K562 (cell line): ENCODE data around the gene AMFR. TPM values are rescaled to one million over a fixed set of nuclear protein-coding genes. Genes with fewer than 3 reads are reported as not detected.

Source experiments
- ATAC-seq: fragments of 200-7000 bp; cut with Tn5 transposase; 3 replicates; pipeline ENCODE4 v1.9.1; 2020; ENCODE audit warnings: moderate library complexity
- BruUV-seq: library from RNA; stranded (reverse); fragments of 400-500 nt; replicated peaks from 2 replicates; lab custom pipeline; 2021; lab: Mats Ljungman, UMichigan
- CTCF ChIA-PET: fragments of 300-600 bp; formaldehyde crosslinking; extraction: SDS; loops from one replicate; lab custom pipeline; 2021; ENCODE audit warnings: low intra/inter-chr PET ratio; lab: Yijun Ruan, JAX
- POLR2A ChIA-PET: fragments of 300-600, 350-650 bp; sonication (Branson Sonifier 250); formaldehyde crosslinking; extraction: SDS; loops from one replicate; lab custom pipeline; 2021; ENCODE audit warnings: antibody characterized with exemption, inconsistent platforms; lab: Yijun Ruan, JAX
- DNase-seq, 4 experiments: peaks; one replicate each; pipeline versions ENCODE4 v3.0.0 to v3.0.0-alpha.2; 2011 to 2018; ENCODE audit warnings: low spot score in 3 of 4, mixed read lengths in 3 of 4; ENCODE audit errors: extremely low read depth in 1 of 4
- FAIRE-seq: peaks from 2 replicates; lab custom pipeline; 2011; peaks lifted over from hg19 to GRCh38; lab: Jason Lieb, UNC
- H2AFZ ChIP-seq: 2 replicates; pipeline ENCODE4 v1.6.0; 2011; ENCODE audit warnings: low read depth, low read length, control low read depth, inconsistent platforms
- H3K27ac ChIP-seq: fragments of 200-600 bp; 3 replicates; pipeline ENCODE4 v1.8.0; 2011; ENCODE audit warnings: low read depth, mild to moderate bottlenecking, control low read depth, inconsistent platforms, low read length, moderate library complexity, mixed read lengths; ENCODE audit errors: extremely low read depth
- H3K27me3 ChIP-seq, 2 experiments: fragments of 300-600 bp in 1 of 2; 2 replicates in 1 of 2; 3 replicates in 1 of 2; pipeline versions ENCODE4 v1.6.0 to v1.8.0; 2011; ENCODE audit warnings: inconsistent platforms in 2 of 2, low read length in 2 of 2, mild to moderate bottlenecking in 1 of 2, mixed read lengths in 1 of 2, moderate library complexity in 1 of 2; ENCODE audit not compliant: control insufficient read depth in 2 of 2, insufficient read depth in 2 of 2
- H3K36me3 ChIP-seq: fragments of 300-600 bp; 3 replicates; pipeline ENCODE4 v1.8.0; 2011; ENCODE audit warnings: mild to moderate bottlenecking, low read length, inconsistent platforms; ENCODE audit not compliant: control insufficient read depth, insufficient read depth
- H3K4me1 ChIP-seq, 2 experiments: fragments of 200-600 bp in 1 of 2; replicated peaks in 1 of 2; 2 replicates in 1 of 2; 3 replicates in 1 of 2; pipeline versions ENCODE4 v1.5.1 to v1.8.0; 2011; ENCODE audit warnings: inconsistent platforms in 2 of 2, low read length in 2 of 2, mild to moderate bottlenecking in 1 of 2, mixed read lengths in 1 of 2, moderate library complexity in 1 of 2; ENCODE audit not compliant: control insufficient read depth in 2 of 2, insufficient read depth in 2 of 2
- H3K4me2 ChIP-seq: 2 replicates; pipeline ENCODE4 v1.6.1; 2011; ENCODE audit warnings: low read length, control low read depth, inconsistent platforms, mixed read lengths; ENCODE audit not compliant: insufficient read depth
- H3K4me3 ChIP-seq: fragments of 200-600 bp; sonication (generic), shearing (Covaris generic); 2 replicates; pipeline ENCODE4 v1.5.1; 2016; ENCODE audit warnings: control low read depth, inconsistent platforms
- H3K79me2 ChIP-seq: fragments of 200-600 bp; 3 replicates; pipeline ENCODE4 v1.8.0; 2011; ENCODE audit warnings: low read length, inconsistent platforms; ENCODE audit not compliant: control insufficient read depth, insufficient read depth
- H3K9ac ChIP-seq, 2 experiments: 2 replicates each; pipeline versions ENCODE4 v1.6.0 to v1.6.1; 2011; ENCODE audit warnings: low read depth in 2 of 2, low read length in 2 of 2, control low read depth in 1 of 2, inconsistent platforms in 1 of 2, mild to moderate bottlenecking in 1 of 2, mixed read lengths in 1 of 2; ENCODE audit not compliant: insufficient read depth in 1 of 2
- H3K9me1 ChIP-seq: one replicate; pipeline ENCODE4 v1.6.0; 2011; ENCODE audit warnings: inconsistent platforms, mild to moderate bottlenecking, low read length, moderate library complexity; ENCODE audit not compliant: control insufficient read depth, insufficient read depth
- H3K9me3 ChIP-seq: replicated peaks from 2 replicates; pipeline ENCODE4 v1.5.1; 2011; ENCODE audit warnings: low read depth, low read length, inconsistent platforms; ENCODE audit not compliant: control insufficient read depth, insufficient read depth
- H4K20me1 ChIP-seq: replicated peaks from 2 replicates; pipeline ENCODE4 v1.6.1; 2011; ENCODE audit warnings: low read length, inconsistent platforms, mixed read lengths; ENCODE audit not compliant: control insufficient read depth, insufficient read depth
- ATF3 ChIP-seq, 2 experiments: fragments of 450-650 bp in 1 of 2; sonication (generic) in 1 of 2; formaldehyde crosslinking in 1 of 2; IDR thresholded peaks in 1 of 2; conservative IDR thresholded peaks in 1 of 2; 2 replicates each; pipeline versions ENCODE4 v1.6.1 to v1.8.1; 2016 to 2023; ENCODE audit warnings: mild to moderate bottlenecking in 2 of 2, moderate library complexity in 2 of 2, inconsistent platforms in 1 of 2, missing genetic modification reagents in 1 of 2
- CHD4 ChIP-seq: fragments of 200-600 bp; sonication (generic); IDR thresholded peaks from 3 replicates; pipeline ENCODE4 v1.6.1; 2012; ENCODE audit warnings: low read depth, mild to moderate bottlenecking, mixed read lengths, low read length, inconsistent platforms; ENCODE audit not compliant: insufficient read depth, insufficient replicate concordance, poor library complexity, severe bottlenecking
- HMGXB4 ChIP-seq: sonication (generic); formaldehyde crosslinking; IDR thresholded peaks from 2 replicates; pipeline ENCODE4 v1.8.1; 2023; ENCODE audit warnings: mild to moderate bottlenecking, missing genetic modification reagents
- HNRNPK ChIP-seq: fragments of 200-400 bp; formaldehyde crosslinking; IDR thresholded peaks from one replicate; pipeline ENCODE4 v1.6.1; 2018; ENCODE audit warnings: mild to moderate bottlenecking, low read depth, low read length; ENCODE audit not compliant: poor library complexity, severe bottlenecking
- MTF1 ChIP-seq: fragments of 250-450 bp; sonication (Bioruptor Pico); IDR thresholded peaks from 2 replicates; pipeline ENCODE4 v1.9.0; 2021; ENCODE audit warnings: moderate library complexity, mild to moderate bottlenecking, inconsistent platforms, borderline replicate concordance
- NELFE ChIP-seq: IDR thresholded peaks from 2 replicates; pipeline ENCODE4 v1.6.1; 2011; ENCODE audit warnings: mild to moderate bottlenecking; ENCODE audit not compliant: insufficient read depth, insufficient read length
- NR3C1 ChIP-seq: sonication (generic); formaldehyde crosslinking; IDR thresholded peaks from 2 replicates; pipeline ENCODE4 v1.8.1; 2022; ENCODE audit warnings: missing genetic modification reagents
- PTTG1 ChIP-seq: fragments of 450-650 bp; IDR thresholded peaks from 2 replicates; pipeline ENCODE4 v1.6.1; 2016; ENCODE audit warnings: low read depth, mild to moderate bottlenecking, missing genetic modification characterization, missing compliant biosample characterization
- SFPQ ChIP-seq: fragments of 200-400 bp; formaldehyde crosslinking; IDR thresholded peaks from 2 replicates; pipeline ENCODE4 v1.6.1; 2017; ENCODE audit warnings: mild to moderate bottlenecking, low read depth, low read length, moderate library complexity
- ZFP36 ChIP-seq: fragments of 150-350 bp; IDR thresholded peaks from 2 replicates; pipeline ENCODE4 v1.6.1; 2018; ENCODE audit warnings: low read length, low read depth; ENCODE audit not compliant: partially characterized antibody
- ZHX1 ChIP-seq: fragments of 150-350 bp; conservative IDR thresholded peaks from 2 replicates; pipeline ENCODE4 v1.6.1; 2014; ENCODE audit warnings: low read length
- ZNF311 ChIP-seq: fragments of 250-450 bp; sonication (Bioruptor Pico); IDR thresholded peaks from 2 replicates; pipeline ENCODE4 v1.4.0; 2020; ENCODE audit warnings: mild to moderate bottlenecking, moderate library complexity
- ZNF324 ChIP-seq: fragments of 250-450 bp; sonication (Bioruptor Pico); IDR thresholded peaks from 2 replicates; pipeline ENCODE4 v1.4.0; 2020; ENCODE audit warnings: mild to moderate bottlenecking
- WGBS: fragments of 100-300 bp; shearing (Covaris generic); methylation state at CpG from one replicate; pipeline ENCODE4 v1.1.6; 2016; ENCODE audit warnings: low coverage, mixed read lengths; ENCODE audit not compliant: insufficient coverage; ENCODE audit errors: missing lambda C conversion rate; 5-methylcytosine and 5-hydroxymethylcytosine counted together
- in situ Hi-C: fragments of 300-500 bp; cut with MboI; formaldehyde crosslinking; loops from 4 replicates; pipeline ENCODE4 v1.15.0; 2018; ENCODE audit warnings: inconsistent platforms, mixed read lengths
- intact Hi-C: fragments of 100-400 bp; cut with micrococcal nuclease; formaldehyde crosslinking; loops from 2 replicates; pipeline ENCODE4 v1.14.2; 2022
- polyA plus RNA-seq, 8 experiments: library from polyadenylated mRNA; depleted of rRNA in 4 of 8; stranded (reverse) in 5 of 8; unstranded in 3 of 8; fragments of >200 nt; fragmentation: Nextera tagmentation in 2 of 8; fragmentation: Illumina TruSeq in 1 of 8; extraction: Ambion mirVana in 2 of 8; extraction: Trizol in 1 of 8; gene quantifications; 2 replicates each; pipeline versions ENCODE4 v1.2.1 to v1.2.3, GENCODE V29; 2011 to 2014; ENCODE audit warnings: inconsistent platforms in 1 of 8, missing spikeins in 1 of 8
- total RNA-seq, 7 experiments: library from RNA; depleted of rRNA in 6 of 7; stranded (reverse); fragments of >200 nt in 6 of 7; fragmentation: Illumina TruSeq in 2 of 7; extraction: Trizol in 2 of 7; gene quantifications; 2 replicates each; pipeline versions ENCODE4 v1.2.1 to v1.2.3, GENCODE V29; 2011 to 2021; ENCODE audit warnings: low replicate concordance in 1 of 7

AMFR gene
- total and polyA plus RNA-seq, 9 of the 15 experiments (the other 6 are each of a cell fraction or from before 2014, with no cell fraction given) = 15.6 to 113 (median 58.4) TPM

GRCh38 chr16:56315955-56316354 is 109.4 kb downstream of the AMFR start:
- WGBS = 38% methylated on average over 5 of the region's 7 CpGs
- ChIA-PET CTCF (interaction anchor here (0.7 kb wide), 1 partner anchor 25 kb away, joined by 3 read pairs; no protein-coding TSS in a partner anchor), POLR2A (no interaction called here)
- Histone ChIP-seq H3K27ac (no peak overlapping the region), H3K27me3 (peaks cover 5 to 35% of the 10 kb centered on the region in 2 experiments; a peak in 4 of 5 replicates), H3K9me3 (no peaks in the 10 kb centered on the region), H3K4me2 (no peak overlapping the region), H3K79me2 (no peaks in the 10 kb centered on the region), H3K9ac (no peak overlapping the region), H3K4me1 (peaks cover 0 to 15% of the 10 kb centered on the region in 2 experiments; a peak in 2 of 5 replicates), H2AFZ (no peak overlapping the region), H3K4me3 (no peak overlapping the region), H3K9me1 (no peaks in the 10 kb centered on the region), H4K20me1 (no peaks in the 10 kb centered on the region), H3K36me3 (no peaks in the 10 kb centered on the region)
- TF ChIP-seq PTTG1 (tag) (no peak), ZFP36 (no peak), MTF1 (no peak), ZNF324 (no peak), HNRNPK (no peak), ZNF311 (CRISPR knock-in tag) (no peak), SFPQ (no peak), HMGXB4 (CRISPR knock-in tag) (no peak), NR3C1 (CRISPR knock-in tag) (no peak), NELFE (no peak), CHD4 (no peak), ATF3 (IDR thresholded peaks at IDR 0.05) (no peak), ATF3 (CRISPR knock-in tag; conservative IDR thresholded peaks at IDR 0.05) (no peak), ZHX1 (no peak)
- FAIRE-seq (no peak), DNase-seq (no peak), ATAC-seq (no peak)
- in situ Hi-C loops (loop anchor here (5.0 to 10.0 kb wide), 2 partner anchors 369 to 601 kb away; no protein-coding TSS in a partner anchor), intact Hi-C loops (loop anchor here (5.0 to 10.0 kb wide), 4 partner anchors 54 to 469 kb away; no protein-coding TSS in a partner anchor)
- BruUV-seq = no TSS peak
